ENCODE results near the gene ATP11A. TPM values are rescaled to one million over a fixed set of nuclear protein-coding genes. Genes with fewer than 3 reads are reported as not detected.

The ATP11A gene
- total RNA-seq, 1 experiment from 2014 or later, result 232 TPM

DNA sequence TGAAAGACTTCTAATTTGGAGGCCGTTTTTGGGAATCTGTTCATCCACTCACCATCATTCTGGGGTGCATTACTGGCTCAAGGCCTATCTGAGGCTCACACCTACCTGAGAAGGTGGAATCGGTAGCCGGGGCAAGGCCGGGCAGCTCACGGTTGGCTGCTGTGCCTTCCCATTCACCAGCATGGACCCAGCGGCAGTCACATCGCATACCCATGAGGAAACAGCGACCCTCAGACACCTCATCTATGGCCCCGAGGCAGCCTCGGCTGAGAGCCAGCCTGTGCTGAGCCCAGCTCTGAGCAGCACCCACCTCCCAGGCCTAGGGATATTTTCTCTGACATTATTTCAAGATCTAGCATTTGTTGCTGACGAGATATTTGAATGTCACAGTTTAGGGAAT is 130.5 kb downstream of the ATP11A start:
- Mint-ChIP-seq H3K4me1 (ENCODE audit: low read depth, unreplicated experiment) (no peaks in the 10 kb centered on the region), H3K36me3 (ENCODE audit: insufficient read depth, unreplicated experiment) (peaks cover 94% of the 10 kb centered on the region), H3K9me3 (ENCODE audit: unreplicated experiment) (no peaks in the 10 kb centered on the region), H3K27ac (ENCODE audit: unreplicated experiment) (no peak overlapping the region), H3K27me3 (ENCODE audit: insufficient read depth, unreplicated experiment) (no peaks in the 10 kb centered on the region), H3K4me3 (ENCODE audit: unreplicated experiment) (no peak overlapping the region)
- TF ChIP-seq, protein P1, sequence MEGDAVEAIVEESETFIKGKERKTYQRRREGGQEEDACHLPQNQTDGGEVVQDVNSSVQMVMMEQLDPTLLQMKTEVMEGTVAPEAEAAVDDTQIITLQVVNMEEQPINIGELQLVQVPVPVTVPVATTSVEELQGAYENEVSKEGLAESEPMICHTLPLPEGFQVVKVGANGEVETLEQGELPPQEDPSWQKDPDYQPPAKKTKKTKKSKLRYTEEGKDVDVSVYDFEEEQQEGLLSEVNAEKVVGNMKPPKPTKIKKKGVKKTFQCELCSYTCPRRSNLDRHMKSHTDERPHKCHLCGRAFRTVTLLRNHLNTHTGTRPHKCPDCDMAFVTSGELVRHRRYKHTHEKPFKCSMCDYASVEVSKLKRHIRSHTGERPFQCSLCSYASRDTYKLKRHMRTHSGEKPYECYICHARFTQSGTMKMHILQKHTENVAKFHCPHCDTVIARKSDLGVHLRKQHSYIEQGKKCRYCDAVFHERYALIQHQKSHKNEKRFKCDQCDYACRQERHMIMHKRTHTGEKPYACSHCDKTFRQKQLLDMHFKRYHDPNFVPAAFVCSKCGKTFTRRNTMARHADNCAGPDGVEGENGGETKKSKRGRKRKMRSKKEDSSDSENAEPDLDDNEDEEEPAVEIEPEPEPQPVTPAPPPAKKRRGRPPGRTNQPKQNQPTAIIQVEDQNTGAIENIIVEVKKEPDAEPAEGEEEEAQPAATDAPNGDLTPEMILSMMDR (IDR thresholded peaks at IDR 0.05; ENCODE audit: insufficient read depth in 1 of 2, low read depth in 1 of 2, low read length in 1 of 2, severe bottlenecking in 1 of 2, unreplicated experiment in 1 of 2), result no peak
- Histone ChIP-seq H3K27me3 (replicated peaks; ENCODE audit: control insufficient read depth, insufficient read depth, low read length) (no peaks in the 10 kb centered on the region), H3K36me3 (ENCODE audit: control insufficient read depth, insufficient read depth, low read length) (peaks cover 10% of the 10 kb centered on the region), H3K9me3 (no peaks in the 10 kb centered on the region), H3K4me3 (ENCODE audit: low read depth, low read length) (no peak overlapping the region), H3K4me1 (no peaks in the 10 kb centered on the region)
- POLR2A ChIA-PET, result no interaction called here
- no TSS peak for BruUV-seq (replicated peaks)
- CTCF ChIA-PET, result no interaction called here
- intact Hi-C loops (cut with micrococcal nuclease; ENCODE audit: unreplicated experiment), result no loop called here
- DNase-seq, result no peak

DNA sequence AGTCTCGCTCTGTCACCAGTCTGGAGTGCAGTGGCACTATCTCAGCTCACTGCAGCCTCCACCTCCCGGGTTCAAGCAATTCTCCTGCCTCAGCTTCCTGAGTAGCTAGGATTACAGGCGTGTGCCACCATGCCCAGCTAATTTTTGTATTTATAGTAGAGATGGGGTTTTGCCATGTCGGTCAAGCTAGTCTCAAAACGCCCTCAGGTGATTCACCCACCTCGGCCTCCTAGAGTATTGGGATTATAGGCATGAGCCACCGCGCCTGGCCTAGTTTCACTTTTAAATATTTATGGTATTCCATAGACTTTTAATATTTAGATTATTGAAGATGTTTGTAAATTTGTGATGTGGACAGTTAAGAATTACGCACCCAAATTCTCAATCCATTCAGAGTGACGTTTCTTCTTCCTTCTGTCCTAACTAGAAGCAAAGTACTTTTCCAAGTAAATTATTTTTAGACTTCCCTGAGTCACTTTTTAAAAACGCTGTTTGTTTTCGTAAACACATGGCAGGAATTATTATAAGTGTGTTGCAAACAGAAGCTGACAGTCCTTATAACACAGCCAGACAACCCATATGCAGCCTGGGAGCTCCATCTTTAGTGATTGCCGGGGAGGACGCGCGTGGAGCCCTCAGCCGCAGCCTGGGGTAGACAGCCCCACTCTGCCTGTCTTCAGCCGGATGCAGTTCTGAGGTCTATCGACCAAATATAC is 131.7 kb downstream of the ATP11A start:
- no peak overlapping the region for H3K27ac Mint-ChIP-seq (ENCODE audit: unreplicated experiment)
- no peaks in the 10 kb centered on the region for H3K27me3 ChIP-seq (replicated peaks; ENCODE audit: control insufficient read depth, insufficient read depth, low read length)
- POLR2A ChIA-PET, result no interaction called here

DNA sequence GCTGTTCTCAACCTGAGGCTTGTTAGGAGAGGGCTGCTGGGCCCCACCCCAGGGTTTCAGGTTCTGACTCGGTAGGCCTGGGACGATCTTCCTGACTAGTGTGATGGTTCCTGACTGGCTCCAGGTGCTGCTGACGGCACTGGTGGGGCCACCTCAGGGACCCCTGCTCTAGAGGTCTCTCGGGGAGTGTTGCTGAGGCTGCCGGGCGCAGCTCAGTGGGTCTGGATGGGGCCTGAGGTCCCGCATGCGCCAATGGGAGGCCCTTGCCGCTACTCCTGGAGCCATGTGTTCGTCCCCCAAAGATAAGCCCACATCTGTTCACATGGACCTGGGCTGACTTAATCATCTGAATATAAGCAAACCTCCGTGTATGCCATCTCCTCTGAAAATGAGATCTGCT is 133.0 kb downstream of the ATP11A start:
- CTCF ChIA-PET, result no interaction called here
- POLR2A ChIA-PET, result interaction anchor here (0.7 kb wide), 1 partner anchor 168 kb away, joined by 3 read pairs; no protein-coding TSS in a partner anchor

More for the DNA sequence above, 131.7 kb downstream of the ATP11A start:
- Mint-ChIP-seq H3K27me3 (ENCODE audit: insufficient read depth, unreplicated experiment) (no peaks in the 10 kb centered on the region), H3K36me3 (ENCODE audit: insufficient read depth, unreplicated experiment) (peaks cover 94% of the 10 kb centered on the region), H3K9me3 (ENCODE audit: unreplicated experiment) (no peaks in the 10 kb centered on the region), H3K4me3 (ENCODE audit: unreplicated experiment) (no peak overlapping the region), H3K4me1 (ENCODE audit: low read depth, unreplicated experiment) (no peaks in the 10 kb centered on the region)
- H3K4me1 ChIP-seq, result no peaks in the 10 kb centered on the region
- H3K9me3 ChIP-seq, result no peaks in the 10 kb centered on the region
- no peak for DNase-seq
- intact Hi-C loops (cut with micrococcal nuclease; ENCODE audit: unreplicated experiment), result no loop called here
- CTCF ChIA-PET, result no interaction called here
- peaks cover 7% of the 10 kb centered on the region for H3K36me3 ChIP-seq (ENCODE audit: control insufficient read depth, insufficient read depth, low read length)
- H3K4me3 ChIP-seq (ENCODE audit: low read depth, low read length), result no peak overlapping the region
- TF ChIP-seq, protein P1 (IDR thresholded peaks at IDR 0.05; ENCODE audit: insufficient read depth in 1 of 2, low read depth in 1 of 2, low read length in 1 of 2, severe bottlenecking in 1 of 2, unreplicated experiment in 1 of 2), result no peak
- BruUV-seq (replicated peaks), result no TSS peak

More for the DNA sequence above, 133.0 kb downstream of the ATP11A start:
- H3K4me1 ChIP-seq, result no peaks in the 10 kb centered on the region
- no peaks in the 10 kb centered on the region for H3K9me3 ChIP-seq
- Mint-ChIP-seq H3K4me1 (ENCODE audit: low read depth, unreplicated experiment) (no peaks in the 10 kb centered on the region), H3K27ac (ENCODE audit: unreplicated experiment) (peak overlapping the region; percentile 15), H3K9me3 (ENCODE audit: unreplicated experiment) (no peaks in the 10 kb centered on the region), H3K36me3 (ENCODE audit: insufficient read depth, unreplicated experiment) (peaks cover 97% of the 10 kb centered on the region), H3K4me3 (ENCODE audit: unreplicated experiment) (no peak overlapping the region), H3K27me3 (ENCODE audit: insufficient read depth, unreplicated experiment) (no peaks in the 10 kb centered on the region)
- no peak overlapping the region for H3K4me3 ChIP-seq (ENCODE audit: low read depth, low read length)
- intact Hi-C loops (cut with micrococcal nuclease; ENCODE audit: unreplicated experiment), result no loop called here
- TF ChIP-seq, protein P1 (IDR thresholded peaks at IDR 0.05; ENCODE audit: insufficient read depth in 1 of 2, low read depth in 1 of 2, low read length in 1 of 2, severe bottlenecking in 1 of 2, unreplicated experiment in 1 of 2), result no peak
- peaks cover 2% of the 10 kb centered on the region; the same call in 1 of the 2 replicates for H3K36me3 ChIP-seq (ENCODE audit: control insufficient read depth, insufficient read depth, low read length)
- DNase-seq, result no peak
- no peaks in the 10 kb centered on the region for H3K27me3 ChIP-seq (replicated peaks; ENCODE audit: control insufficient read depth, insufficient read depth, low read length)
- no TSS peak for BruUV-seq (replicated peaks)

Data from Caco-2 (cell line).